GM19099 (cell line): ENCODE measurements around the gene FBXO7.

Experiments
- POLR2A ChIP-seq: IDR thresholded peaks from 3 replicates; pipeline ENCODE4 v1.6.1; 2011; ENCODE audit warnings: low read depth; ENCODE audit not compliant: insufficient read length; ENCODE audit errors: extremely low read depth

FBXO7 gene

DNA sequence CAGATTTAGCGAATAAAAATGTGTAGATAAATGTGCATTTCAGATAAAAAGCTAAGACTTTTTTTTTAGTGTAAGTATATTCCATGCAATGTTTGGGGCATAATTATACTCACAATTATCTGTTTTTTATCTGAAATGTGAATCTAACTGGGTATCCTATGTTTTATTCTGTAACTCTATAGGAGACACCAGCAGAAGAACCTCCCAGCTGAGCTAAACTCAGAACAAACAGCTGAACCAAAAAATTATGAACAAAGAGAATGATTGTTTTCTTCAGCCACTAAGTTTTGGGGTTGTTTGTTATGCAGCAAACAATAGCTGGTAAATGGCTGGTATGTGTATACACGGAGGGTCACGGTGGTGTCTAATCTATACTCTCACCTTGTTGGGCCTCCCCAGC is 42.9 kb downstream of the FBXO7 start:
- no peak for TF ChIP-seq POLR2A

DNA sequence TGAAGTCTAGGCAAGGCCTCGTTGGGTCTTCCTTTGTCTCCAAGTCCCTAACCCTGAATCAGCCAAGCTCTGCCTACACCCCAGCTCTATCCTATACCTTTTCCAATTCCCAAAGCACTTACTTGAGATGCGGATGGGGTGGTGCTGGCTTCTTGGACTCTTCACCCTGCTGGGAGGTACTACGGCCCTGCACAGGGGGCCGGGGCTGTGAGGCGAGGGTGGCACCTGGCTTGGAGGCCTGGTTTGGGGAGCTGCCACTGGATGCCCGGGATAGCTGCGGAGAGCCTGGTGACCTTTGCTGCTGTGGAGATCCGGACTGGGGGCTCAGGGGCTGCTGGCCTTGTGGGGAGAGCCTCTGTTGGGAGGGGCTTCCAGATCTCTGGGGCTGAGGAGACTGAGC is 43.3 kb downstream of the FBXO7 start:
- TF ChIP-seq POLR2A = no peak

DNA sequence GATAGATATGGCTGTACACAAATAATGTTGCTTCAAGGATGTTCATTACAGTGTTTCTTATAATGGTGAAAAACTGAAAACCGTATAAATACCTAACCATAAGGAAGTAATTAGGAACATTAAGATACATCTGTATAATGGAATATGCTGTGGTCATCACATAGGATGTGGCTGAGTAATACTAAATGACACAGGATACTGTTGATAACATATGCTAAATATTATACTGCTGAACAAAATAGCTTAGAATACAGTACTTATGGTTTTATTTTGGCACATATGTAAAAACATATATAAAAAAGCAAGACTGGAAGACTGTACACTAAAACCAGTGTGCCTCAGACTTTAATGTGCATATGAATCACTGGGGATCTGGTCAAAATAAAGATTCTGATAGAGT is 43.8 kb downstream of the FBXO7 start:
- TF ChIP-seq POLR2A = no peak

DNA sequence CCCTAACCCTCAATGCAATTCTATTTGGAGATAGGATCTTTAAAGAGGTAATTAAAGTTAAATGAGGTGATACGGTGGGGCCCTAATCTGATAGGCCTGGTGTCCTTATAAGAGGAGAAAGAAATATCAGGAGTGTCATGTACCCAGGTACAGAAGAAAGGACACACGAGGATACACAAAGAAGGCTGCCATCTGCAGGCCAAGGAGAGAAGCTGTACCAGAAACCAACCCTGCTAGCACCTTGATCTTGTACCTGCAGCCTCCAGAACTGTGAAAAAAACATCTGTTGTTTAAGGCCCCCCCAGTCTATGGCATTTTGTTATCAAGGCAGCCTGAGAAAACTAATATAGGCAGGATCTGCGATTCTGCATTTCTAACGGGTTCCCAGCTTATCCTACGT is 44.2 kb downstream of the FBXO7 start:
- TF ChIP-seq POLR2A = no peak

DNA sequence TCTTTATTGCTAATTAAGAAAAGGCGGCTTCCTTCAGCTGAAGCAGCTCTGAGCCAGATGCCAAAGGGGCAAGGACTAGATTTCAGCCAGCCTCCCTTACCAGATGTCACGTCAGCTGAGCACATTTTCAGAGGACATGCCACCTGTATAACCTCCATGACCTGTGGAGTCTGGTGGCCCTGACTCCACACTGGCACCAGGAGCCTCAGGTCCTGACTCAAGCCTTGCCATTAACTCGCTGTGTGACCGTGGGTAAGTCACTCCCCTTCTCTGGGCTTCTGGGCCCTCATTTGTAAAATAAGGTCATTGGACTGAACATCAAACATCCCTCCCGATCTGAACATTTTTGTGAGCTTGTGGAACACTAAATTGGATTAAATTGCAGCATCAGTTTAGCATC is 46.0 kb downstream of the FBXO7 start:
- no peak for TF ChIP-seq POLR2A

DNA sequence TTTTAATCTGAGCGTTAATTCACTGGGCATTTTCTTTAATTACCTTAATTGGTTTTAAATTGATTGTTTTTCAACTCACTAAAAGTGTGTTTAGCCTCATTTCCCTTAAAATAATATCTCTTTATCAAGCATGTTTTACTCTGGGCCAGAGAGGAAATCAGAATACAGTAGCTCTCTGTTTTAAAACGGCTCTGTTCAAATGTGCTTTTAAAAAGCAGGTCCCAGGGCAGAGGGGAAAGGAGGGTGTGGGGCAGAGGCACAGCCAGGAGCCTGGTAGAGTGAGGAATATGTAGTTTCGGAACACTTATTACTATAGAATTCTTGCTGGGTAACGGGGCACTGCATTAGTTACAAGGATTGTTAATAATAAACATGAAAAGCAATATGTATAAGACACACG is 47.6 kb downstream of the FBXO7 start:
- no peak for TF ChIP-seq POLR2A

DNA sequence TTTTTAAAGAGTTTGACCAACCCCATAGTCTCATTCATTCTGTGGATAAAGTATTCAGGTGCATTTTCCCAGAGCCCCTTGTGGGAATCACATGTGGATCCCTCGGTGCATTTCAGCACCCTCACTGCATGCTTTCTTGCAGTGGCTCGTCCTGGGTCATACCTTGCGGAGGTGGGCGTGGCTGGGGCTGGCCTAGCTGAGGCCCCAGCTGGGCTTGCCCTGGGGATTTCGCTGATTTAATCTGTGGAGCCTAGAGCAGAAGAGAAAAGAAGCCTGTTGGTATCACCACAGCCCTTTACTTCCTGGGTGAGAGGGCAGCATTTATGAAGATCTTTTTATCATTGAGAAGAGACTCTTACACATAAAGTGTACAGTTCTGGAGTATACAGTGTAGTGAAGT is 53.1 kb downstream of the FBXO7 start:
- TF ChIP-seq POLR2A = no peak

DNA sequence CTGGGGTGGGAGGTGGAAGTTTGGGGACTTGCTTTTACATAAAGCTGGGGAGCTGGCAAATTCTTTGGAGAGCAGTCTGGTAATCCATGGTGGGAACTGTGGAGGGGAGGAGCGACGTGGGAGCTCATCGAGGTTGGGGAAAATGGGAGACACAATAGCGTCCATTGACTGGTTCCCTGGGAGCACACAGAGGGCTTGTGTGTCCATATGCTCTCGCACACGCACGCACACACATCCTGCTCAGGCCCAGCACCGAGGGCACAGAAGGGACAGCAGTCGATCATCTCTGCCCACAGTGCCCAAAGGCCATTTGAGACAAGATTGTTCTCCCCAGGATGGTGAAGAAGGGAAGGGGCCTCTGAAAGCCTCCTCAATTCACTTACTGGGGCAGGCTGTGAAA is 53.7 kb downstream of the FBXO7 start:
- TF ChIP-seq POLR2A = no peak

DNA sequence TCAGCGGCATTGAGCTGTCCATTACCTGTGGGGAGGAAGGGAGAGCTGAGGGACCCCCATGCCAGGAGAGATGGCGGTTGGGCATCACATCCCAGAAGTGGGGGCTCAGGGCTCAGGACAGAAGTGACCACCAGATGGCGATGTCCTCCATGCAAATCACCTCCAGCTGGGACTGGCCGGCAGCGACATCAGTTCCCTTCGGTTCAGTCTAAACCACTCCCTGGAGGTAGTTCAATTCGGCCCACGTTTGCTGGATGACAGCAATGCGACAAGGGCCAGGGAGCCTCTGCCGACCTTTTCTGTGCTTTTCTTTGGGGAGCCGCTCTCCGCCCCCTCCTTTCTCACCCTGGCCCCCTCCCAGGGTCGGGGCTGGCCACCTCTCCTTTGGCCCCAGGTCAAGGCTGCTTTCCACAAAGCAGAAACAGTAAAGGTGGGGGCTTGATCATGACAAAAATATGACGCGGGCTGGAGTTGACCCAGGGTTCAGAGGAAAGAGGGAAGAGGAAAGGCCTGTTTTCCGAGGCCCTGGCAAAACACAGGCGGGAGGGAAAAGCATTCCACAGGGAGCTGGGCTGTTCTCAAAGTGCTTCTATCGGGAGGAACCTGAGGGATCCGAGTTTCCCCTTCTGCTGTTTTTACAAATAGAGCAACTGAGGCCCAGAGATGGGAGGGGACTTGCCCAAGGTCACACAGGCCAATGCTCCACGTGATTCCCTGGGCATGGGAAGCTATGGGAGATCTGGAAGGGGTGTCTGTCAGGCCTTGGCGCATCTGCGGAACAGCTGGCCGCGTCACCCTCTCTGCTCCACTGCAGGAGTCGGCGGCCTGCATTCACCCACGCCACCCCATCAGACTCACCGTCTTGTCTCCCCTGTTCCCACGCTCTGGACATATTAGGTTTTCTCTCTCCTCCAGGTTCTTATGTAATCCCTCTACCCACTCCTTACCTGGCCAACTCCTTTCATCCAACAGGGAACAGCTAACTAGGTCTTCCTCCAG is 54.7 kb downstream of the FBXO7 start:
- no peak for TF ChIP-seq POLR2A

DNA sequence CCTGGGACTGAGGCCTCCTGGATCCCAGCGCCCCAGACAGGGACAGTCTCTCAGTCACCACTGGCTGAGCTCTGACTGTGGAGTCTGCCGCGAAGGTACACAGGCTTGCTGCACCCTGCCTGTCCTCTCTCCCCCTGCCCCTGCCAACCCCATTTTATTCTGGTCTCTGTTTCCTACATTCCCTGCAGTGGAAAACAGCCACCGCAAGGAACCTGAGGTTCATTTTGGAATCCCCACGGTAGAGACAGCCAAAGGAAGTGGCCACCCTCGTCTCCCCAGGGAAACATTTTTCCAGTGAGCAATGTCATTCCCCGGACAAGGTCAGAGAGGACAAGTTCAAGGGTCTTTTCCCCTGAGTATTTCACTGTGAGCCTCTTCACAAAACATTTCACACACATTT is 56.6 kb downstream of the FBXO7 start:
- no peak for TF ChIP-seq POLR2A

DNA sequence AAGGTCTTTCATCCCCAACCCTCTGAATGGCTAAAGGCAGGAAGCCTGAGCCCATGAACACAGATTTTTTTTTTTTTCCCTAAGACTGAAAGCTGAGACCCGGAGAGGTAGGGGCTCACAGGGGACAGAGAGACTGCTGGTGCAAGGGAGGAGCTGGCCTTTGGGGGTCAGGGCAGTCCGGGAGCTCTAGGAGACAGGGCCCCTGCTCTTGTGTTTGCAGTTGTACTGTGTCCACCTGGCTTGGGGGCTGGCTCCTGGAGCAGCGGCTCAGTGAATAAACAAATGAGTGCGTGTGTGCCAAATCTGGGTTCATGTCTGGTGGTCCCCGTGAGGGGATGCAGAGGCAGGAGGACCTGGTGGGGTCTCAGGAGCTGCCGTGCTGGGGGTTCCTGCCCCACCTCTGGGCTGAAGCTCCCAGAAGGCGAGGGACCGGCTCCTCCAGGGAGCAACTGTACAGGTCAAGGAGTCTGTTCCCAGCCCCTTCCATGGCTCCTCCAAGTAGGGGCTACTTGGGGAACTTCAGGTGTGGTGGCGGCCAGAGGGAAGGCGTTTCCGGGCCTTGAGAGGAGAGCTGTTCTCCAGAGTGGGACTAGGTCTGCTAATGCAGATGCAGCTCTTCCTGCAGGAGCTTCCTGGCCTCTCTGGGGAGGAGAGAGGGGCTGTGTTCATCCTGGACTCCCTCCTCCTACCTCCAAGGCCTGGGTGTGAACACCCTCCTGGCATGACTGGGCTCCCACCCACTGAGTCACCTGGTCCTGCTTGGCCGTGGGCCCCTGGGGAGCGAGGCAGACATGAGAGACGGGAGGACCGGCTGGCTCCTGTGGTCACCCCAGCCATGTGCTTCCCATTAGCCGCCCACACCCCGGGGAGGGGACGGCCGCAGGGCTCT is 57.6 kb downstream of the FBXO7 start:
- no peak for TF ChIP-seq POLR2A

DNA sequence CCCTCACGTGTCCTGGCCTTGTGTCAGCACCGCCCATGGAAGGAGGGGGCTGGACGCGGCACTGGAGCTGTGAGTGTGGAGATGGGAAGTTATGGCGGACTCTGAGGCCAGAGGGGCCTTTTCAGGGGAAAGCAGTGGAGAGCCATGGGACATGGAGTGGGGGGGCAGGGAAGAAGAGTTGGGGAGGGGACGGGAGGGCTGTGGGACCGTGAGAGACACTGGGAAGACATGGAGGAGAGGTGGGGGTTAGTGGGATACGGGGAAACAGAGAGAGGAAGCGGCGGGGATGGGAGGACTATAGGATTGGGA is 58.2 kb downstream of the FBXO7 start:
- TF ChIP-seq POLR2A = no peak

DNA sequence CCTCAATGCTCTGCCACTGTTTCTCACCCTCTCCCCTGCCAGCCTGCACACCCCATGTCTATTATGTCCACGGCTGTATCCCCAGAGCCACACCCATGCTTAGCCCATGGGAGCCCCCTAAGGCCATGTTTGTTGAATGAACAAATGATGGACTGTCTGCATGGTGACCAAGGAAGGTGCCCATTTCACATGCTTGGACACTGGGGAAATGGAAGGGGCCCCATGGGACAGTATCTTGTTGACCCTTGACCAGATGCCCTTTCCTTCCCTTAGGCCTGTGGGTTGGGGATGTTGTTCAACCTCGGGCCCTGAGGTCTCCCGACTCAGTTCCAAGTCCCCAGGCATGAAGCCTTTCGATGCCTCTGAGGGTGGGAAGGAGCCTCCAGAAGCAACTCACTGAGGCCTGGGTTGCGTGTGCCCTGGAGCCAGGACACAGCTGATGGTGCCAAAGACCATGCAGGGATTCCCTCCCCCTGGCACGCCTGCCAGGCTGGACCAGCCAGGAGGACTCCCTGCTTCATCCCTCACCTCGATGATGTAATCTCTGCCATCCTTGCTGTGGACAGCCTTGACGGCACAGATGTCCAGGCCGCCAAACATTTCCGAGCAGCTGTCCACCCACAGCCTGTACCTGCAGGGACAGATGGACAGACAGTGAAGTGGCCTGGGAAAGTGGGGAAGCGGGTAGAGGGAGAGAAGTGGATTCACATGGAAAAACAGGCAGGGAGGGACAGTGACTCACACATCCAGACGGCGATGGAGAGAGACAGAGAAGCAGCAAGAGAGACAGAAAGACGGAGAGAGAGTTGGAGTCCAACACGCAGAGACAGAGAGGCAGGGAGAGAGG is 58.9 kb downstream of the FBXO7 start:
- TF ChIP-seq POLR2A = no peak

DNA sequence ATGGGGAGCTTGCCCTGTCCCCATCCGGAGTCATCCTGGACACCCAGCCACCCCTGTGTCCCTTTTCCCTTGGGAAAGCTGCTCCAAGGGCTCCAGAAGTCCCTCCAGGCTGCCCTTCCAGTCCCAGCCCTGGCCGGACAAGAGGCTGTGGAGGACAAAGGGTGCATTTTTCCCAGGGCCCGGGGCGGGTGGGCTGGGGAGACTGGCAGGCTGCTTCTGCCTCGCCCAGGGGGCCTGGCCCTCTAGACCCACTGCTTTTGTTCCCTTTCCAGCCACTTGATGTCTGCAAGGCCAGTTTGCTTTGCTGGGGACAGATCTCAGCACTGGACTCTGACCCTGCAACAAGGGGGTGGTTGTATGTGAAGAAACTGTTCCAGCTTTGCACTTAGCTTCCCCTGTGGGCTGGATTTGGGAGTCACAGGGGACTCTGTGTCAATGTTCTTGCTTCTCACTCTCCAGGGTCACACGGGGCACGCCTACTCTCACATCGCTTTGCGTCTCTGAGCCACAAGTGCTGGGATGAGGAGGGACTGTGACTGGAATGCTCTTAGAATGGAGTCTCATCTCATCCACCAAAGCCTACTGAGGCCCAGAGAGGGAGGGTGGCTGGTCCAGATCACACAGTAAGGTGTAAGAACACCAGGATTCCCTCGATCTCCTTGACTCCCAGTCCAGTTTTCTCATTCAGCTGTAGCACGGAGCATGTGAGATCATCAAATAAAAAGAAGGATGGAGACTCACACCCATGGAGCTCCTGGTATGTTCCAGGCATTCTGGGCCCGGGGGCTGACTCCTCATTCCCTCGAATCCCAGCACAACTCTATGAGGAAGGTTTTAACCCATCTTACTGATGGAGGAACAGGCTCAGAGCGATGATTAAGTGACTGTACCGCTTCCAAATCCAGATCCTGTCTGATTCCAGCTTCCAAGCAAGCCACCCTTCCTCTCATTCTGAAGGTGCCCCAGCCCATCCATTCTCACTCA is 59.9 kb downstream of the FBXO7 start:
- no peak for TF ChIP-seq POLR2A
